Right lobe of liver (tissue), 6 donors: ENCODE measurements around the gene RNMT. TPM values are rescaled to one million over a fixed set of nuclear protein-coding genes. Genes with fewer than 3 reads are reported as not detected.
A peak's percentile ranks its signal among the peaks of the same experiment; 100 is the strongest.
"Not testable (repeated sequence)": the region's sequence is repeated elsewhere in the genome, so short reads cannot be mapped to it uniquely, and the experiment has no call there.

ENCODE experiments used
- ATAC-seq, 4 donors: fragments of 200-7000 bp; cut with Tn5 transposase; one replicate each; pipeline ENCODE4 v1.9.1; 2020; ENCODE audit warnings: mild to moderate bottlenecking in 4 of 4, moderate library complexity in 4 of 4
- DNase-seq, 3 donors: peaks; one replicate each; pipeline ENCODE4 v3.0.0-alpha.2; 2020
- H3K27ac ChIP-seq, 3 donors: fragments of 200-600 bp; one replicate each; pipeline ENCODE4 v1.8.0; 2022
- H3K27me3 ChIP-seq, 2 donors: fragments of 200-600 bp; one replicate each; pipeline ENCODE4 v1.8.0; 2022
- H3K36me3 ChIP-seq, 4 donors: fragments of 200-600 bp; sonication (generic) in 1 of 4; one replicate each; pipeline versions ENCODE4 v1.5.1 to v1.8.0; 2017 to 2022; ENCODE audit warnings: control low read depth in 1 of 4
- H3K4me1 ChIP-seq, 4 donors: fragments of 200-600 bp; sonication (generic) in 1 of 4; one replicate each; pipeline versions ENCODE4 v1.5.1 to v1.8.0; 2017 to 2022; ENCODE audit warnings: control low read depth in 1 of 4
- H3K4me3 ChIP-seq, 3 donors: fragments of 200-600 bp; one replicate each; pipeline ENCODE4 v1.8.0; 2022
- H3K9me3 ChIP-seq, 4 donors: fragments of 200-600 bp; sonication (generic) in 1 of 4; one replicate each; pipeline versions ENCODE4 v1.5.1 to v1.8.0; 2017 to 2022; ENCODE audit warnings: control low read depth in 1 of 4
- CTCF ChIP-seq, 4 donors: fragments of 200-600 bp in 3 of 4; fragments of 450-650 bp in 1 of 4; IDR thresholded peaks; one replicate each; pipeline versions ENCODE4 v1.5.1 to v1.8.0; 2016 to 2022; ENCODE audit warnings: antibody characterized with exemption in 4 of 4, mild to moderate bottlenecking in 2 of 4
- POLR2A ChIP-seq: fragments of 450-650 bp; IDR thresholded peaks from one replicate; pipeline ENCODE4 v1.6.1; 2017; ENCODE audit warnings: antibody characterized with exemption, mild to moderate bottlenecking
- WGBS: methylation state at CpG from one replicate; pipeline ENCODE4 v1.1.6; 2018; ENCODE audit warnings: low coverage, low lambda C conversion rate; ENCODE audit not compliant: insufficient coverage; ENCODE audit errors: missing lambda C conversion rate; 5-methylcytosine and 5-hydroxymethylcytosine counted together
- intact Hi-C, 2 donors: fragments of 100-400 bp; cut with DNase I; formaldehyde crosslinking; loops; one replicate each; pipeline versions ENCODE4 v1.11.2 to v1.14.1; 2022
- total RNA-seq, 6 experiments: library from RNA; depleted of rRNA in 2 of 6; stranded (reverse); fragments of >200 nt in 2 of 6; fragmentation: NEBNext Ultra II Directional in 3 of 6; extraction: Animal tissue kit (Norgen Biotek cat#: 25700) in 3 of 6; gene quantifications; one replicate each; pipeline versions ENCODE4 v1.1.0 to v1.2.4, GENCODE V29; 2016 to 2023
- donor health status: DM: no; HTN: yes; CAD: no.
- donor health status: DM: no; HTN: no; CAD: no.
- donor health status: DM: no; HTN: no; CAD: no.
- donor health status: DM: no; HTN: yes; CAD: no.
- donor health status: DM: no; HTN: yes; CAD: no.

RNMT gene
- total RNA-seq, 6 experiments from 2014 or later, result 7.4 to 20.4 (median 9.0) TPM

GRCh38 chr18:13745696-13746095 lies 19.2 kb downstream of the RNMT start:
- ATAC-seq, result no peak
- no peak for DNase-seq
- H3K36me3 ChIP-seq, result peaks cover 0 to 66% (median 18%) of the 10 kb centered on the region in 4 donors

GRCh38 chr18:13746633-13747032 lies 20.2 kb downstream of the RNMT start:
- no peaks in the 10 kb centered on the region for H3K27me3 ChIP-seq
- DNase-seq, result no peak
- no peak for TF ChIP-seq CTCF (IDR thresholded peaks at IDR 0.05)
- no peak for TF ChIP-seq POLR2A
- no peak overlapping the region for H3K4me3 ChIP-seq
- intact Hi-C loops, result no loop called here
- peaks cover 0 to 56% (median 13%) of the 10 kb centered on the region in 4 donors for H3K36me3 ChIP-seq
- H3K4me1 ChIP-seq, result no peaks in the 10 kb centered on the region
- H3K27ac ChIP-seq, result no peak overlapping the region
- WGBS, result 97% methylated on average over 3 of the region's 3 CpGs
- no peaks in the 10 kb centered on the region for H3K9me3 ChIP-seq
- no peak for ATAC-seq

More at GRCh38 chr18:13745696-13746095, 19.2 kb downstream of the RNMT start:
- Histone ChIP-seq H3K9me3 (no peaks in the 10 kb centered on the region), H3K4me3 (no peak overlapping the region), H3K27ac (no peak overlapping the region), H3K4me1 (no peaks in the 10 kb centered on the region), H3K27me3 (no peaks in the 10 kb centered on the region)
- intact Hi-C loops, result no loop called here
- 70% methylated on average over 3 of the region's 3 CpGs for WGBS
- TF ChIP-seq CTCF (IDR thresholded peaks at IDR 0.05) (no peak), POLR2A (no peak)

GRCh38 chr18:13751599-13751998 lies 25.1 kb downstream of the RNMT start:
- H3K36me3 ChIP-seq, result peaks cover 0 to 36% (median 5%) of the 10 kb centered on the region in 4 donors
- 100% methylated on average over 3 of the region's 3 CpGs for WGBS
- H3K4me1 ChIP-seq, H3K27me3 ChIP-seq, ATAC-seq, H3K9me3 ChIP-seq, DNase-seq, H3K4me3 ChIP-seq, intact Hi-C loops, H3K27ac ChIP-seq: not testable (repeated sequence)

- Histone ChIP-seq H3K4me1 (peaks cover 0 to 6% (median 2%) of the 10 kb centered on the region in 4 donors), H3K27ac (peak overlapping the region in 2 of 3 donors; percentile 5 to 21), H3K9me3 (no peaks in the 10 kb centered on the region), H3K4me3 (no peak overlapping the region), H3K27me3 (no peaks in the 10 kb centered on the region), H3K36me3 (peaks cover 0 to 25% (median 3%) of the 10 kb centered on the region in 4 donors)
- whole genome bisulfite sequencing, result 29% methylated on average over 1 of the region's 2 CpGs
- peak; percentile 49 to 89 (median 81) for DNase-seq
- TF ChIP-seq CTCF (IDR thresholded peaks at IDR 0.05) (no peak), POLR2A (no peak)
- peak; percentile 94 to 100 (median 99) for ATAC-seq
- intact Hi-C loops, result no loop called here
Measured at GRCh38 chr18:13756261-13756660, 29.8 kb downstream of the RNMT start.

GRCh38 chr18:13756671-13757070 lies 30.2 kb downstream of the RNMT start:
- H3K27ac ChIP-seq, result peak overlapping the region in 1 of 3 donors; percentile 21
- H3K36me3 ChIP-seq, result peaks cover 0 to 27% (median 3%) of the 10 kb centered on the region in 4 donors

More at GRCh38 chr18:13756671-13757070, 30.2 kb downstream of the RNMT start:
- no peak overlapping the region for H3K4me3 ChIP-seq
- DNase-seq, result no peak
- ATAC-seq, result no peak
- intact Hi-C loops, result no loop called here
- no peaks in the 10 kb centered on the region for H3K27me3 ChIP-seq
- no peaks in the 10 kb centered on the region for H3K9me3 ChIP-seq
- H3K4me1 ChIP-seq, result peaks cover 0 to 6% (median 2%) of the 10 kb centered on the region in 4 donors
- TF ChIP-seq CTCF (IDR thresholded peaks at IDR 0.05) (no peak), POLR2A (no peak)
